ENCODE data around the gene OAS1.

- TF ChIP-seq CTCF (conservative IDR thresholded peaks at IDR 0.05; ENCODE audit: low read depth, low read length) (no peak), EZH2phosphoT487 (IDR thresholded peaks at IDR 0.05; ENCODE audit: borderline replicate concordance, low read length) (no peak)
Measured at GRCh38 chr12:112904571-112904970, 2.2 kb upstream of the OAS1 start.

All from PC-3 (cell line).